ENCODE measurements around the gene SEMG1. TPM values are rescaled to one million over a fixed set of nuclear protein-coding genes. Genes with fewer than 3 reads are reported as not detected.

SEMG1 gene
- total and polyA plus RNA-seq, 9 of the 15 experiments (the other 6 are each of a cell fraction or from before 2014, with no cell fraction given): not detected

- BruUV-seq (replicated peaks): no TSS peak
- DNase-seq (ENCODE audit: extremely low read depth in 1 of 4, low spot score in 3 of 4) (no peak), ATAC-seq (no peak), FAIRE-seq (no peak)
- Histone ChIP-seq H3K36me3 (ENCODE audit: control insufficient read depth, insufficient read depth, low read length) (no peaks in the 10 kb centered on the region), H3K4me3 (no peak overlapping the region), H3K9me1 (ENCODE audit: control insufficient read depth, insufficient read depth, low read length) (no peaks in the 10 kb centered on the region), H3K79me2 (ENCODE audit: control insufficient read depth, insufficient read depth, low read length) (no peaks in the 10 kb centered on the region), H2AFZ (ENCODE audit: low read depth, low read length) (no peak overlapping the region), H3K27me3 (ENCODE audit: control insufficient read depth in 2 of 2, insufficient read depth in 2 of 2, low read length in 2 of 2) (peaks cover 5 to 17% of the 10 kb centered on the region in 2 experiments; a peak in 4 of 5 replicates), H3K9me3 (replicated peaks; ENCODE audit: control insufficient read depth, insufficient read depth, low read depth, low read length) (no peaks in the 10 kb centered on the region), H3K4me1 (replicated peaks in 1 of 2; ENCODE audit: control insufficient read depth in 2 of 2, insufficient read depth in 2 of 2, low read length in 2 of 2) (no peaks in the 10 kb centered on the region), H3K27ac (ENCODE audit: extremely low read depth, low read depth, low read length) (no peak overlapping the region), H4K20me1 (replicated peaks; ENCODE audit: control insufficient read depth, insufficient read depth, low read length) (no peaks in the 10 kb centered on the region), H3K4me2 (ENCODE audit: insufficient read depth, low read length) (no peak overlapping the region), H3K9ac (ENCODE audit: insufficient read depth in 1 of 2, low read depth in 2 of 2, low read length in 2 of 2) (no peak overlapping the region)
- intact Hi-C loops (cut with micrococcal nuclease): no loop called here
- TF ChIP-seq HMG20A (CRISPR knock-in tag; conservative IDR thresholded peaks at IDR 0.05): no peak
- no peak for TF ChIP-seq ZBTB8A (IDR thresholded peaks at IDR 0.05; ENCODE audit: partially characterized antibody)
- ChIA-PET CTCF (ENCODE audit: low intra/inter-chr PET ratio) (no interaction called here), POLR2A (no interaction called here)
- in situ Hi-C loops (cut with MboI): no loop called here
- 0% methylated on average over 2 of the region's 2 CpGs for WGBS (ENCODE audit: insufficient coverage, low coverage, missing lambda C conversion rate)
Measured at GRCh38 chr20:45183084-45183483, 23.7 kb upstream of the SEMG1 start.

GRCh38 chr20:45187693-45188092, 19.1 kb upstream of the SEMG1 start:
- intact Hi-C loops (cut with micrococcal nuclease): no loop called here
- no peak overlapping the region for H3K4me2 ChIP-seq (ENCODE audit: insufficient read depth, low read length)
- ATAC-seq (no peak), DNase-seq (ENCODE audit: extremely low read depth in 1 of 4, low spot score in 3 of 4) (no peak), FAIRE-seq (no peak)
- no peaks in the 10 kb centered on the region for H3K4me1 ChIP-seq (replicated peaks in 1 of 2; ENCODE audit: control insufficient read depth in 2 of 2, insufficient read depth in 2 of 2, low read length in 2 of 2)
- CTCF ChIA-PET (ENCODE audit: low intra/inter-chr PET ratio): no interaction called here
- H3K36me3 ChIP-seq (ENCODE audit: control insufficient read depth, insufficient read depth, low read length): no peaks in the 10 kb centered on the region
- H3K27me3 ChIP-seq (ENCODE audit: control insufficient read depth in 2 of 2, insufficient read depth in 2 of 2, low read length in 2 of 2): no peaks in the 10 kb centered on the region; a peak in 1 of 5 replicates
- H3K9me3 ChIP-seq (replicated peaks; ENCODE audit: control insufficient read depth, insufficient read depth, low read depth, low read length): no peaks in the 10 kb centered on the region
- WGBS (ENCODE audit: insufficient coverage, low coverage, missing lambda C conversion rate): 0% methylated on average over 2 of the region's 2 CpGs
- in situ Hi-C loops (cut with MboI): no loop called here
- no peak for TF ChIP-seq RHOXF2B (CRISPR knock-in tag; conservative IDR thresholded peaks at IDR 0.05)
- no peak for TF ChIP-seq U2AF1 (optimal IDR thresholded peaks at IDR 0.05; ENCODE audit: low read depth, low read length)
- TF ChIP-seq CCAR2 (IDR thresholded peaks at IDR 0.05; ENCODE audit: low read depth, low read length): no peak
- TF ChIP-seq TEAD2 (tag; IDR thresholded peaks at IDR 0.05): no peak
- TF ChIP-seq ZNF695 (CRISPR knock-in tag; IDR thresholded peaks at IDR 0.05): no peak
- TF ChIP-seq MYBL2 (IDR thresholded peaks at IDR 0.05; ENCODE audit: low read depth): no peak
- TF ChIP-seq MYBL2 (CRISPR knock-in tag; IDR thresholded peaks at IDR 0.05; ENCODE audit: borderline replicate concordance): no peak
- TF ChIP-seq PKNOX1 (IDR thresholded peaks at IDR 0.05): no peak
- H3K79me2 ChIP-seq (ENCODE audit: control insufficient read depth, insufficient read depth, low read length): no peaks in the 10 kb centered on the region
- POLR2A ChIA-PET: interaction anchor here (0.7 to 1.1 kb wide), 2 partner anchors 12 to 16 kb away, joined by 3 read pairs; no protein-coding TSS in a partner anchor
- H2AFZ ChIP-seq (ENCODE audit: low read depth, low read length): no peak overlapping the region
- no peak overlapping the region for H3K9ac ChIP-seq (ENCODE audit: insufficient read depth in 1 of 2, low read depth in 2 of 2, low read length in 2 of 2)
- BruUV-seq (replicated peaks): no TSS peak
- no peaks in the 10 kb centered on the region for H3K9me1 ChIP-seq (ENCODE audit: control insufficient read depth, insufficient read depth, low read length)
- H3K4me3 ChIP-seq: no peak overlapping the region
- H4K20me1 ChIP-seq (replicated peaks; ENCODE audit: control insufficient read depth, insufficient read depth, low read length): no peaks in the 10 kb centered on the region
- H3K27ac ChIP-seq (ENCODE audit: extremely low read depth, low read depth, low read length): no peak overlapping the region

Measured in K562 (cell line).